ENCODE measurements around the gene PHF21A.

DNA sequence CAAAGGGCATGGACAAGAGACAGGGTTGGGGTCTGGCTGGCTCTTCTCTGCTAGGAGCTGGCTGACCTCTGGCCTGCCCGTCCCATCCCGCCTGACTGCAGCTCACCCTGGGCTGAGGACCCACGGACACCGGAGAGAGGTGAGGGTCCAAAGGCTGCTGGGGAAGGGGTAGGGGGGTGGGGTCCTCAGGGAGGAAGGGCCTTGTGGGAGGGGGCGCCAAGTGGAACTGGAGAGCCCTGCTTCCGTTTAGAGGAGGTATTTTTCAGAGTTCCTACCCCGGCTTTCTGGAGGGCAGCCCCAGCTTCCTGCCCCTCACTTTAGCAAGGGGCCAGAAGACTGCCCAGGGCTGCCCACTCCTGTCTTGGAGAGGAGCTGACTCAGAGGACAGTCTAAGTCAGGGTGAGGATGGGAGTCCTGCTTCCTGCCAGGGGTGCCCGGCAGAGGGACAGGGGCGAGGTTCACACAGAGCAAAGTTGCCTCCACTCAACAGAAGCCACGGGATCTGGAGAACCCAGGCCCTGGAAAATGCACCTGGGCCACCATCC is 191.7 kb downstream of the PHF21A start:
- TF ChIP-seq, protein P1, sequence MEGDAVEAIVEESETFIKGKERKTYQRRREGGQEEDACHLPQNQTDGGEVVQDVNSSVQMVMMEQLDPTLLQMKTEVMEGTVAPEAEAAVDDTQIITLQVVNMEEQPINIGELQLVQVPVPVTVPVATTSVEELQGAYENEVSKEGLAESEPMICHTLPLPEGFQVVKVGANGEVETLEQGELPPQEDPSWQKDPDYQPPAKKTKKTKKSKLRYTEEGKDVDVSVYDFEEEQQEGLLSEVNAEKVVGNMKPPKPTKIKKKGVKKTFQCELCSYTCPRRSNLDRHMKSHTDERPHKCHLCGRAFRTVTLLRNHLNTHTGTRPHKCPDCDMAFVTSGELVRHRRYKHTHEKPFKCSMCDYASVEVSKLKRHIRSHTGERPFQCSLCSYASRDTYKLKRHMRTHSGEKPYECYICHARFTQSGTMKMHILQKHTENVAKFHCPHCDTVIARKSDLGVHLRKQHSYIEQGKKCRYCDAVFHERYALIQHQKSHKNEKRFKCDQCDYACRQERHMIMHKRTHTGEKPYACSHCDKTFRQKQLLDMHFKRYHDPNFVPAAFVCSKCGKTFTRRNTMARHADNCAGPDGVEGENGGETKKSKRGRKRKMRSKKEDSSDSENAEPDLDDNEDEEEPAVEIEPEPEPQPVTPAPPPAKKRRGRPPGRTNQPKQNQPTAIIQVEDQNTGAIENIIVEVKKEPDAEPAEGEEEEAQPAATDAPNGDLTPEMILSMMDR (IDR thresholded peaks at IDR 0.05), result no peak
- TF ChIP-seq EZH2phosphoT487 (IDR thresholded peaks at IDR 0.05), result no peak

Data from neural progenitor cell (in vitro differentiated cells).